DMS53 (cell line): ENCODE results near the gene SSX2B.
"Not testable (repeated sequence)": the region's sequence is repeated elsewhere in the genome, so short reads cannot be mapped to it uniquely, and the experiment has no call there.

Source experiments
- DNase-seq: peaks from one replicate; lab custom pipeline; 2025; lab: John Stamatoyannopoulos, UW

SSX2B gene, protein sequence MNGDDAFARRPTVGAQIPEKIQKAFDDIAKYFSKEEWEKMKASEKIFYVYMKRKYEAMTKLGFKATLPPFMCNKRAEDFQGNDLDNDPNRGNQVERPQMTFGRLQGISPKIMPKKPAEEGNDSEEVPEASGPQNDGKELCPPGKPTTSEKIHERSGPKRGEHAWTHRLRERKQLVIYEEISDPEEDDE

GRCh38 chrX:52750952-52751351 lies at the start of gene SSX2B:
Gene SSX2B (plus strand): TSS chrX:52751252. CDS start chrX:52752681, 1,429 bp downstream.
- not testable (repeated sequence) for DNase-seq

GRCh38 chrX:52707078-52707477 lies 44.0 kb upstream of the SSX2B start, which contains the start of gene SSX2:
Gene SSX2 (minus strand): TSS chrX:52707178. CDS start chrX:52705749, 1,429 bp downstream.
- DNase-seq, result not testable (repeated sequence)

GRCh38 chrX:52765983-52766382 lies 14.9 kb downstream of the SSX2B start:
- DNase-seq, result not testable (repeated sequence)

GRCh38 chrX:52773504-52773903 lies 22.5 kb downstream of the SSX2B start:
- DNase-seq, result not testable (repeated sequence)

DNA sequence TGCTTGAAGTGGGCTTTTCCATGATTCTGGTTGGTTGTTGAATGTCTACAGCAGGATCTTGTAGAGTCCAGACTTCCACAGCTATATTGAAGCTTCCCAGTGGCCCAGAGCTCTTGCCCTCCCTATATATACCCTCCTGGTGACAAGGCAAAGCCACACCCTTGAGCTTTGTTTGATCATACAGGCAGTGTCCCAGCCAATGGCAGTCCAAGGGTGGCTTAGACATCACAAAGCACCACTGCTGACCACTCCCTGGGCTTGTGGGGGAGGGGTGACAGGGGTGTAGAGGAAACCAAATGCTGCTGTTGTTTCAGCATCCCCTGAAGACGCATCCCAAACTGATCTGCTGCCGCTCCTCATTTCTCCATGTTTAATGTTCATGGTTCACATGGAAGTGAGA lies 46.3 kb downstream of the SSX2B start, which contains the start of gene SPANXN5:
Gene SPANXN5, minus strand, starts transcription at position 101 of the 400 bp plus-strand sequence. Its CDS starts 79 bp downstream, at position 22.
- DNase-seq, result not testable (repeated sequence)

DNA sequence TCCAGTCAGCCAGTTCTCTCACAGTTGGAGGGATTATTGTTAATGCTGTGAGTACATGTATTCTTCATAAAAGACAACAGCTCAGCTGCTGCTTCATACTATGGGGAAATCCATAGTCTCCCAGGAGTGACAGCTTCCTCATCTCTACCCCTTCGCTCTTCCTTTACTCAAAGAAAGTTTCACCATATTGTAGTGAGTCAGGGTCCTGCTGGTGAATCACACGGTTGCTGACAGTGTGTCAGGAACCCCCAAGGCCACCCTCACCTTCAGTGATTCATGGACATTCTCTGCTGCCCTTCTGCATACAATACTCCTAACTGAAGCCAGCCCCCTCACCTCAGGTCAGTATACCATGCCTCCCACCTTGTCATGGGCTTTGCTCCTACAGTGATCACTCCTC lies 53.8 kb downstream of the SSX2B start:
- DNase-seq, result not testable (repeated sequence)
